B cell (primary cell): Measurements from ENCODE around the gene ORAI1. TPM values are rescaled to one million over a fixed set of nuclear protein-coding genes. Genes with fewer than 3 reads are reported as not detected.
A peak's percentile ranks its signal among the peaks of the same experiment; 100 is the strongest.
"Not testable (repeated sequence)": the region's sequence is repeated elsewhere in the genome, so short reads cannot be mapped to it uniquely, and the experiment has no call there.

Experiments used
- ATAC-seq: fragments of 200-7000 bp; cut with Tn5 transposase; one replicate; pipeline ENCODE4 v1.10.0; 2021; ENCODE audit warnings: low read depth, mild to moderate bottlenecking, moderate number of reproducible peaks, moderate library complexity
- CTCF ChIA-PET: fragments of 350-600 bp; sonication (Branson Sonifier 250); formaldehyde crosslinking; loops from one replicate; lab custom pipeline; 2021; ENCODE audit warnings: antibody characterized with exemption, inconsistent platforms; lab: Charles Lee
- POLR2A ChIA-PET: fragments of 350-600 bp; sonication (Branson Sonifier 250); formaldehyde crosslinking; loops from one replicate; lab custom pipeline; 2021; ENCODE audit warnings: antibody characterized with exemption; lab: Charles Lee
- DNase-seq: peaks from one replicate; pipeline ENCODE4 v3.0.0; 2013
- H2AFZ ChIP-seq: 2 replicates; pipeline ENCODE4 v1.6.1; 2012; ENCODE audit warnings: mild to moderate bottlenecking, low read depth, low read length; ENCODE audit not compliant: insufficient read depth, poor library complexity, severe bottlenecking
- H3K27ac ChIP-seq, 2 donors: 1 replicate in 1 of 2; 2 replicates in 1 of 2; pipeline ENCODE4 v1.5.1; 2012 to 2013; ENCODE audit warnings: low read length in 2 of 2, mild to moderate bottlenecking in 2 of 2, moderate library complexity in 1 of 2
- H3K27me3 ChIP-seq, 4 experiments: fragments of 200-600 bp in 1 of 4; sonication (generic) in 1 of 4; replicated peaks in 1 of 4; 1 replicate in 2 of 4; 2 replicates in 2 of 4; pipeline versions ENCODE4 v1.6.1 to v1.7.0; 2013 to 2016; ENCODE audit warnings: low read length in 3 of 4, mild to moderate bottlenecking in 2 of 4, mixed read lengths in 1 of 4, moderate library complexity in 1 of 4; ENCODE audit not compliant: insufficient read depth in 4 of 4, control insufficient read depth in 3 of 4; ENCODE audit errors: control extremely low read depth in 1 of 4
- H3K36me3 ChIP-seq, 2 experiments: replicated peaks in 1 of 2; 1 replicate in 1 of 2; 2 replicates in 1 of 2; pipeline versions ENCODE4 v1.6.1 to v1.7.1; 2013; ENCODE audit warnings: low read length in 1 of 2; ENCODE audit not compliant: insufficient read depth in 2 of 2, control insufficient read depth in 1 of 2; ENCODE audit errors: control extremely low read depth in 1 of 2, extremely low read depth in 1 of 2
- H3K4me1 ChIP-seq, 2 donors: fragments of 200-600 bp in 1 of 2; sonication (generic) in 1 of 2; 1 replicate in 1 of 2; 2 replicates in 1 of 2; pipeline versions ENCODE4 v1.5.1 to v1.6.1; 2013 to 2017; ENCODE audit warnings: low read length in 2 of 2; ENCODE audit not compliant: control insufficient read depth in 2 of 2, insufficient read depth in 2 of 2
- H3K4me2 ChIP-seq: replicated peaks from 2 replicates; pipeline ENCODE3; 2012; ENCODE audit warnings: mild to moderate bottlenecking, low read depth, low read length; ENCODE audit not compliant: poor library complexity, severe bottlenecking
- H3K4me3 ChIP-seq, 5 experiments: fragments of 200-600 bp in 1 of 5; sonication (generic) in 1 of 5; 1 replicate in 3 of 5; 2 replicates in 2 of 5; pipeline versions ENCODE4 v1.5.1 to v1.7.0; 2011 to 2016; ENCODE audit warnings: low read length in 4 of 5, mild to moderate bottlenecking in 4 of 5, low read depth in 2 of 5, control low read depth in 1 of 5, moderate library complexity in 1 of 5; ENCODE audit not compliant: insufficient read depth in 1 of 5; ENCODE audit errors: control extremely low read depth in 1 of 5, extremely low read depth in 1 of 5
- H3K79me2 ChIP-seq: fragments of 200-600 bp; sonication (generic); one replicate; pipeline ENCODE4 v1.6.0; 2016; ENCODE audit warnings: low read length; ENCODE audit not compliant: control insufficient read depth, insufficient read depth
- H3K9ac ChIP-seq: fragments of 200-600 bp; sonication (generic); 2 replicates; pipeline ENCODE4 v1.6.1; 2017; ENCODE audit warnings: mild to moderate bottlenecking, low read length, moderate library complexity
- H3K9me3 ChIP-seq, 3 donors: one replicate each; pipeline versions ENCODE4 v1.6.1 to v1.7.1; 2013; ENCODE audit warnings: low read length in 2 of 3; ENCODE audit not compliant: control insufficient read depth in 2 of 3, insufficient read depth in 1 of 3; ENCODE audit errors: control extremely low read depth in 1 of 3
- H4K20me1 ChIP-seq: 2 replicates; pipeline ENCODE4 v1.6.0; 2012; ENCODE audit warnings: mild to moderate bottlenecking, low read length; ENCODE audit not compliant: insufficient read depth, control insufficient read depth, poor library complexity, severe bottlenecking
- H3K27ac Mint-ChIP-seq: one replicate; pipeline ENCODE4 v1.8.0; 2021; ENCODE audit warnings: mixed read lengths
- H3K27me3 Mint-ChIP-seq: one replicate; pipeline ENCODE4 v1.8.0; 2021; ENCODE audit warnings: mixed read lengths
- H3K4me1 Mint-ChIP-seq: one replicate; pipeline ENCODE4 v1.8.0; 2021; ENCODE audit warnings: mixed read lengths
- H3K4me3 Mint-ChIP-seq: one replicate; pipeline ENCODE4 v1.8.0; 2021; ENCODE audit warnings: mixed read lengths
- H3K9me3 Mint-ChIP-seq: one replicate; pipeline ENCODE4 v1.8.0; 2022; ENCODE audit warnings: mixed read lengths; ENCODE audit not compliant: insufficient read depth
- CTCF ChIP-seq: fragments of 200-600 bp; IDR thresholded peaks from one replicate; pipeline ENCODE4 v1.8.0; 2022; ENCODE audit warnings: antibody characterized with exemption, mild to moderate bottlenecking
- EZH2 ChIP-seq: IDR thresholded peaks from 2 replicates; pipeline ENCODE4 v1.6.1; 2012; ENCODE audit warnings: borderline replicate concordance, low read depth, mild to moderate bottlenecking, moderate library complexity, low read length; ENCODE audit not compliant: insufficient read depth, poor library complexity, severe bottlenecking
- WGBS: methylation state at CpG from one replicate; pipeline ENCODE4 v1.1.5; 2013; ENCODE audit warnings: missing lambda C conversion rate; ENCODE audit not compliant: insufficient coverage; 5-methylcytosine and 5-hydroxymethylcytosine counted together
- intact Hi-C: fragments of 100-400 bp; cut with micrococcal nuclease; formaldehyde crosslinking; loops from one replicate; pipeline ENCODE4 v1.10.0; 2022
- polyA plus RNA-seq: library from polyadenylated mRNA; depleted of rRNA; stranded (reverse); fragments of >200 nt; gene quantifications from 2 replicates; pipeline ENCODE4 v1.2.3, GENCODE V29; 2012
- total RNA-seq, 2 donors: library from RNA; stranded (reverse); fragments of 120-200 nt in 1 of 2; gene quantifications; 1 replicate in 1 of 2; 2 replicates in 1 of 2; pipeline versions ENCODE4 v1.2.3 to v1.2.4, GENCODE V29; 2013 to 2022

The ORAI1 gene
- total and polyA plus RNA-seq, 2 donors (not counting 1 experiment from before 2014, with no cell fraction given) = 43.2 to 66.0 TPM

GRCh38 chr12:121582583-121583333 is 43.6 kb upstream of the ORAI1 start:
- no peaks in the 10 kb centered on the region for H4K20me1 ChIP-seq
- 6% methylated on average over 5 of the region's 13 CpGs for whole genome bisulfite sequencing
- no peak overlapping the region for H2AFZ ChIP-seq
- ATAC-seq (no peak), DNase-seq (no peak)
- no peaks in the 10 kb centered on the region for H3K9me3 Mint-ChIP-seq
- peak overlapping the region; percentile 45 for H3K4me3 Mint-ChIP-seq
- peaks cover 23 to 40% of the 10 kb centered on the region in 2 donors for H3K4me1 ChIP-seq
- peak overlapping the region; percentile 78 for H3K27ac Mint-ChIP-seq
- H3K9me3 ChIP-seq = no peaks in the 10 kb centered on the region
- CTCF ChIA-PET = interaction anchor here (1.2 to 9.0 kb wide), 3 partner anchors 9 to 44 kb away, joined by 3 to 72 read pairs (median 3); partner anchors contain the start of gene ORAI1
- H3K9ac ChIP-seq = no peak overlapping the region
- H3K4me1 Mint-ChIP-seq = peaks cover 33% of the 10 kb centered on the region
- no peak for TF ChIP-seq EZH2
- no peak for TF ChIP-seq CTCF
- no peaks in the 10 kb centered on the region for H3K27me3 Mint-ChIP-seq
- H3K36me3 ChIP-seq = no peaks in the 10 kb centered on the region
- H3K4me2 ChIP-seq = peak overlapping the region; percentile 97
- H3K79me2 ChIP-seq = no peaks in the 10 kb centered on the region
- POLR2A ChIA-PET = interaction anchor here (0.5 to 0.7 kb wide), 3 partner anchors 14 to 215 kb away, joined by 5 to 7 read pairs (median 6); no protein-coding TSS in a partner anchor
- H3K27me3 ChIP-seq = no peaks in the 10 kb centered on the region
- H3K27ac ChIP-seq = no peak overlapping the region
- intact Hi-C loops = no loop called here
- no peak overlapping the region for H3K4me3 ChIP-seq

GRCh38 chr12:121583334-121583661 is 43.0 kb upstream of the ORAI1 start:
- ChIA-PET POLR2A (interaction anchor here (0.6 kb wide), 1 partner anchor 44 kb away, joined by 6 read pairs; no protein-coding TSS in a partner anchor), CTCF (interaction anchor here (1.2 to 9.0 kb wide), 3 partner anchors 9 to 44 kb away, joined by 3 to 72 read pairs (median 3); partner anchors contain the start of gene ORAI1)
- H3K4me3 Mint-ChIP-seq, H4K20me1 ChIP-seq, H3K36me3 ChIP-seq, H3K9ac ChIP-seq, H3K27ac ChIP-seq, H3K9me3 ChIP-seq, H2AFZ ChIP-seq, DNase-seq, H3K79me2 ChIP-seq, H3K9me3 Mint-ChIP-seq, H3K4me2 ChIP-seq, H3K27me3 Mint-ChIP-seq, H3K4me3 ChIP-seq, ATAC-seq, H3K27me3 ChIP-seq, intact Hi-C loops: not testable (repeated sequence)
- peaks cover 33% of the 10 kb centered on the region for H3K4me1 Mint-ChIP-seq
- H3K27ac Mint-ChIP-seq = peak overlapping the region; percentile 46
- WGBS = 100% methylated on average over 1 of the region's 2 CpGs
- H3K4me1 ChIP-seq = peaks cover 23 to 38% of the 10 kb centered on the region in 2 donors

- POLR2A ChIA-PET = interaction anchor here (0.6 kb wide), 1 partner anchor 88 kb away, joined by 6 read pairs; no protein-coding TSS in a partner anchor
Measured at GRCh38 chr12:121584885-121585284, 41.4 kb upstream of the ORAI1 start.

More at GRCh38 chr12:121584885-121585284, 41.4 kb upstream of the ORAI1 start:
- H2AFZ ChIP-seq, H3K27me3 ChIP-seq, H3K9me3 ChIP-seq, H3K27me3 Mint-ChIP-seq, H3K4me2 ChIP-seq, H3K27ac ChIP-seq, H3K9me3 Mint-ChIP-seq, DNase-seq, H4K20me1 ChIP-seq, H3K79me2 ChIP-seq, intact Hi-C loops, H3K27ac Mint-ChIP-seq, H3K9ac ChIP-seq, ATAC-seq, H3K4me3 ChIP-seq, H3K36me3 ChIP-seq, H3K4me3 Mint-ChIP-seq: not testable (repeated sequence)
- H3K4me1 ChIP-seq = peaks cover 30 to 42% of the 10 kb centered on the region in 2 donors
- peaks cover 35% of the 10 kb centered on the region for H3K4me1 Mint-ChIP-seq
- WGBS = 100% methylated on average over 5 of the region's 6 CpGs
- CTCF ChIA-PET = interaction anchor here (0.7 to 9.0 kb wide), 3 partner anchors 32 to 84 kb away, joined by 3 to 72 read pairs (median 4); partner anchors contain the start of gene ORAI1
